HCT116 (cell line): ENCODE results near the gene RNU11. TPM values are rescaled to one million over a fixed set of nuclear protein-coding genes. Genes with fewer than 3 reads are reported as not detected.
A peak's percentile ranks its signal among the peaks of the same experiment; 100 is the strongest.

Source experiments
- ATAC-seq: fragments of 200-7000 bp; cut with Tn5 transposase; 2 replicates; pipeline ENCODE4 v1.9.1; 2020; ENCODE audit warnings: mild to moderate bottlenecking, moderate library complexity
- Bru-seq: library from RNA; stranded (reverse); fragments of 400-500 nt; gene quantifications from one replicate; lab custom pipeline; 2021; lab: Mats Ljungman, UMichigan
- BruChase-seq, 2 experiments: library from RNA; stranded (reverse); fragments of 400-500 nt; gene quantifications; one replicate each; lab custom pipeline; 2021; lab: Mats Ljungman, UMichigan
- BruUV-seq: library from RNA; stranded (reverse); fragments of 400-500 nt; replicated peaks from 2 replicates; lab custom pipeline; 2021; lab: Mats Ljungman, UMichigan
- CTCF ChIA-PET: fragments of 300-600 bp; sonication (Branson Sonifier 250); formaldehyde crosslinking; loops from one replicate; lab custom pipeline; 2021; ENCODE audit warnings: antibody characterized with exemption; lab: Charles Lee
- POLR2A ChIA-PET: fragments of 300-600, 350-600 bp; sonication (Branson Sonifier 250); formaldehyde crosslinking; loops from one replicate; lab custom pipeline; 2021; ENCODE audit warnings: antibody characterized with exemption; lab: Charles Lee
- RAD21 ChIA-PET, 2 experiments: fragments of 300-600 bp; sonication (Branson Sonifier 250); formaldehyde crosslinking; loops; one replicate each; lab custom pipeline; 2023; ENCODE audit warnings: low total read pairs in 2 of 2; ENCODE audit not compliant: uncharacterized antibody in 2 of 2, unreplicated experiment in 2 of 2, low non-redundant PET in 1 of 2; lab: Charles Lee
- DNase-seq: peaks from one replicate; pipeline ENCODE4 v3.0.0-alpha.2; 2010; ENCODE audit warnings: low read depth, low spot score
- H2AFZ ChIP-seq: fragments of 200-600 bp; shearing (Covaris generic), sonication (generic); 2 replicates; pipeline ENCODE4 v1.6.1; 2017; ENCODE audit warnings: low read depth, mixed run types, mixed read lengths, antibody characterized with exemption, low read length; ENCODE audit not compliant: poor library complexity, severe bottlenecking
- H3K27ac ChIP-seq: 2 replicates; pipeline ENCODE4 v1.5.1; 2012; ENCODE audit warnings: low read depth, low read length
- H3K27me3 ChIP-seq: fragments of 200-600 bp; sonication (generic); 2 replicates; pipeline ENCODE4 v1.6.1; 2016; ENCODE audit warnings: mixed run types, low read length, mixed read lengths; ENCODE audit not compliant: insufficient read depth
- H3K36me3 ChIP-seq, 2 experiments: fragments of 200-500 bp in 1 of 2; fragments of 200-600 bp in 1 of 2; sonication (Bioruptor generic) in 1 of 2; sonication (generic) in 1 of 2; 2 replicates each; pipeline versions ENCODE4 v1.5.1 to v1.6.1; 2014 to 2016; ENCODE audit warnings: low read length in 2 of 2, inconsistent platforms in 1 of 2, mixed read lengths in 1 of 2, mixed run types in 1 of 2; ENCODE audit not compliant: insufficient read depth in 2 of 2, control insufficient read depth in 1 of 2
- H3K4me1 ChIP-seq, 2 experiments: fragments of 200-600 bp in 1 of 2; sonication (generic) in 1 of 2; 2 replicates each; pipeline versions ENCODE4 v1.5.1 to v1.6.1; 2012 to 2017; ENCODE audit warnings: low read length in 2 of 2, inconsistent platforms in 1 of 2, mild to moderate bottlenecking in 1 of 2, mixed read lengths in 1 of 2, mixed run types in 1 of 2, moderate library complexity in 1 of 2; ENCODE audit not compliant: insufficient read depth in 2 of 2, control insufficient read depth in 1 of 2
- H3K4me2 ChIP-seq: fragments of 200-600 bp; sonication (generic); 2 replicates; pipeline ENCODE4 v1.6.1; 2017; ENCODE audit warnings: mixed run types, low read length, mixed read lengths
- H3K4me3 ChIP-seq, 2 experiments: fragments of 200-600 bp in 1 of 2; sonication (generic) in 1 of 2; replicated peaks in 1 of 2; 2 replicates each; pipeline ENCODE4 v1.5.1; 2011 to 2016; ENCODE audit warnings: low read length in 2 of 2, control low read depth in 1 of 2, low read depth in 1 of 2, mild to moderate bottlenecking in 1 of 2, mixed read lengths in 1 of 2, mixed run types in 1 of 2
- H3K79me2 ChIP-seq: fragments of 200-600 bp; sonication (generic); 2 replicates; pipeline ENCODE4 v1.6.1; 2017; ENCODE audit warnings: mild to moderate bottlenecking, mixed run types, low read length, moderate library complexity, mixed read lengths; ENCODE audit not compliant: insufficient read depth
- H3K9ac ChIP-seq: fragments of 200-600 bp; sonication (generic); 2 replicates; pipeline ENCODE4 v1.6.1; 2016; ENCODE audit warnings: low read length, mixed read lengths
- H3K9me2 ChIP-seq: fragments of 200-600 bp; sonication (generic), shearing (Covaris generic); 2 replicates; pipeline ENCODE4 v1.6.1; 2017; ENCODE audit warnings: mixed run types, mild to moderate bottlenecking, moderate library complexity; ENCODE audit not compliant: insufficient read depth
- H3K9me3 ChIP-seq, 2 experiments: fragments of 200-500 bp in 1 of 2; fragments of 200-600 bp in 1 of 2; sonication (Bioruptor generic) in 1 of 2; sonication (generic) in 1 of 2; 2 replicates each; pipeline ENCODE4 v1.6.1; 2014 to 2017; ENCODE audit warnings: low read length in 2 of 2, mixed read lengths in 2 of 2, inconsistent platforms in 1 of 2, low read depth in 1 of 2, mild to moderate bottlenecking in 1 of 2, mixed run types in 1 of 2, moderate library complexity in 1 of 2; ENCODE audit not compliant: control insufficient read depth in 1 of 2, insufficient read depth in 1 of 2
- H4K20me1 ChIP-seq: fragments of 200-600 bp; sonication (generic), shearing (Covaris generic); 2 replicates; pipeline ENCODE4 v1.6.1; 2017; ENCODE audit warnings: mixed run types, mild to moderate bottlenecking, moderate library complexity; ENCODE audit not compliant: insufficient read depth
- CBX3 ChIP-seq: IDR thresholded peaks from 2 replicates; pipeline ENCODE4 v1.6.1; 2012; ENCODE audit warnings: low read depth
- CEBPB ChIP-seq: IDR thresholded peaks from 2 replicates; pipeline ENCODE4 v1.6.1; 2012; ENCODE audit warnings: low read depth
- POLR2A ChIP-seq: IDR thresholded peaks from 2 replicates; pipeline ENCODE4 v1.7.0; 2011; ENCODE audit warnings: borderline replicate concordance; ENCODE audit not compliant: insufficient read depth, insufficient read length; ENCODE audit errors: extremely low read depth
- POLR2AphosphoS5 ChIP-seq: IDR thresholded peaks from 2 replicates; pipeline ENCODE4 v1.6.1; 2011; ENCODE audit warnings: mild to moderate bottlenecking, low read depth, low read length, moderate library complexity
- REST ChIP-seq: IDR thresholded peaks from 2 replicates; pipeline ENCODE4 v1.6.1; 2012; ENCODE audit warnings: low read depth
- SIN3A ChIP-seq: IDR thresholded peaks from 2 replicates; pipeline ENCODE4 v1.6.1; 2012; ENCODE audit warnings: low read depth
- SP1 ChIP-seq: IDR thresholded peaks from 2 replicates; pipeline ENCODE4 v1.6.1; 2012; ENCODE audit warnings: low read depth
- TCF7L2 ChIP-seq: IDR thresholded peaks from 2 replicates; pipeline ENCODE4 v1.7.0; 2011; ENCODE audit warnings: borderline replicate concordance, inconsistent platforms; ENCODE audit not compliant: insufficient read depth, insufficient read length; ENCODE audit errors: extremely low read depth
- YY1 ChIP-seq: IDR thresholded peaks from 2 replicates; pipeline ENCODE4 v1.6.1; 2011; ENCODE audit warnings: low read length, low read depth, moderate library complexity, mild to moderate bottlenecking; ENCODE audit not compliant: insufficient replicate concordance; ENCODE audit errors: extremely low read depth
- ZBTB33 ChIP-seq: IDR thresholded peaks from 2 replicates; pipeline ENCODE4 v1.6.1; 2011; ENCODE audit warnings: mild to moderate bottlenecking, low read length, moderate library complexity; ENCODE audit not compliant: insufficient replicate concordance; ENCODE audit errors: extremely low read depth
- intact Hi-C: fragments of 100-400 bp; cut with micrococcal nuclease; formaldehyde crosslinking; loops from 2 replicates; pipeline ENCODE4 v1.10.0; 2022
- long read RNA-seq: library from polyadenylated mRNA; unstranded; transcript quantifications from one replicate; pipeline ENCODE4 v2.0.0, GENCODE V29; 2021; ENCODE audit not compliant: unreplicated experiment
- polyA plus RNA-seq: library from polyadenylated mRNA; unstranded; fragments of >200 nt; gene quantifications from 2 replicates; pipeline ENCODE4 v1.2.1, GENCODE V29; 2012; ENCODE audit warnings: missing spikeins
- total RNA-seq: library from RNA; stranded (reverse); gene quantifications from one replicate; pipeline ENCODE4 v1.2.1, GENCODE V29; 2021; ENCODE audit not compliant: unreplicated experiment

The RNU11 gene
- total RNA-seq: not detected
- not detected in 2 replicates for polyA plus RNA-seq
- Bru-seq, nascent RNA: percentile 99 among the genes with signal in this experiment
- percentile 79 among the genes with signal in this experiment for BruChase-seq, experiment 1, labeled RNA remaining after a 6-hour chase
- BruChase-seq, experiment 2, labeled RNA remaining after a 2-hour chase: percentile 87 among the genes with signal in this experiment
- long read RNA-seq, partial matches to known transcripts: 0 of 1 reads
- long read RNA-seq, other reads (novel, unspliced or antisense): 0 of 1 reads

GRCh38 chr1:28648474-28649198 lies at the start of gene RNU11:
TSS of gene RNU11 (plus strand) at chr1:28648600.
- H3K27me3 ChIP-seq: no peaks in the 10 kb centered on the region
- POLR2A ChIA-PET: interaction anchor here (0.6 to 4.1 kb wide), 49 partner anchors 8 to 673 kb away, joined by 3 to 53 read pairs (median 4); partner anchors contain the start of genes EPB41, GMEB1, RCC1 and YTHDF2
- no peaks in the 10 kb centered on the region for H4K20me1 ChIP-seq
- H3K36me3 ChIP-seq: no peaks in the 10 kb centered on the region
- peak within 1 kb of the TSS; percentile 75 for H3K4me2 ChIP-seq
- H3K9ac ChIP-seq: peak within 1 kb of the TSS; percentile 62
- no peaks in the 10 kb centered on the region for H3K9me3 ChIP-seq
- H3K9me2 ChIP-seq: no peaks in the 10 kb centered on the region
- H2AFZ ChIP-seq: no peak within 1 kb of the TSS
- peak within 1 kb of the TSS; percentile 31 to 51 for H3K4me3 ChIP-seq
- RAD21 ChIA-PET: interaction anchor here in 1 of 2 experiments (1.6 kb wide), 1 partner anchor 229 kb away, joined by 4 read pairs; no protein-coding TSS in a partner anchor
- TF ChIP-seq CEBPB: no peak
- no peak for TF ChIP-seq SIN3A
- TF ChIP-seq POLR2AphosphoS5: peak; percentile 100
- TF ChIP-seq ZBTB33: peak; percentile 94
- no peak for TF ChIP-seq CBX3
- TF ChIP-seq YY1: peak; percentile 84
- TF ChIP-seq REST: no peak
- TF ChIP-seq POLR2A: peak; percentile 100
- TF ChIP-seq TCF7L2: peak; percentile 26
- TF ChIP-seq SP1: no peak
- ATAC-seq (peak; percentile 74), DNase-seq (peak; percentile 98)
- peak within 1 kb of the TSS; percentile 86 for H3K27ac ChIP-seq
- CTCF ChIA-PET: interaction anchor here (1.1 to 1.5 kb wide), 2 partner anchors 88 to 229 kb away, joined by 3 to 7 read pairs; partner anchors contain the start of gene YTHDF2
- H3K4me1 ChIP-seq: peaks cover 18 to 36% of the 10 kb centered on the region in 2 experiments
- intact Hi-C loops: loop anchor here (1.0 to 2.0 kb wide), 2 partner anchors 20 to 88 kb away; partner anchors contain the start of genes GMEB1 and YTHDF2
- TSS peak; percentile 98 for BruUV-seq
- no peaks in the 10 kb centered on the region; the same call in 1 of the 2 replicates for H3K79me2 ChIP-seq
